HL-60 (cell line): ENCODE data around the gene TPBG.

Experiments
- GABPA ChIP-seq: IDR thresholded peaks from 2 replicates; pipeline ENCODE4 v1.6.1; 2012; ENCODE audit warnings: low read depth
- TF ChIP-seq, protein P1 (sequence below): IDR thresholded peaks from one replicate; pipeline ENCODE4 v1.5.1; 2011; ENCODE audit warnings: low read length, control low read depth, inconsistent platforms; ENCODE audit not compliant: insufficient read depth

DNA sequence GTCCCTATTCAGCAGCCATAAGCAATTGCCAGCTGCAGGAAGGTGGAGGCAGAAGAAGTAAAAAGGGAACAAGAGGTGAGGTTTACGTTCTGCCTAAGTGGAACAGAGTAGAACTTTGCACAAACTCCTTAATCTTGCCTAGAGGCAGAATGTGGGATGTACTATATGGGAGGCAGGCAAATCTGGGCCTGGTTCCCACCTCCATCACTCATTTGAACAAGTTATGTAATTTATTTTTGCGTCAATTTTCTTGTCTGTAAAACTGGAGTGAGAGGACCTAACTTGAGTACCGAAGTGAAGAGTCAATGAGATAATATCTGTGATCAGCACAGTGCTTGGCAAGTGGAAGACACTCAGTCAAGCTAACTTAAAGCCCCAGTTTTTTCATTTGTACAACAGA, 2.0 kb upstream of the TPBG start:
- TF ChIP-seq, protein P1, sequence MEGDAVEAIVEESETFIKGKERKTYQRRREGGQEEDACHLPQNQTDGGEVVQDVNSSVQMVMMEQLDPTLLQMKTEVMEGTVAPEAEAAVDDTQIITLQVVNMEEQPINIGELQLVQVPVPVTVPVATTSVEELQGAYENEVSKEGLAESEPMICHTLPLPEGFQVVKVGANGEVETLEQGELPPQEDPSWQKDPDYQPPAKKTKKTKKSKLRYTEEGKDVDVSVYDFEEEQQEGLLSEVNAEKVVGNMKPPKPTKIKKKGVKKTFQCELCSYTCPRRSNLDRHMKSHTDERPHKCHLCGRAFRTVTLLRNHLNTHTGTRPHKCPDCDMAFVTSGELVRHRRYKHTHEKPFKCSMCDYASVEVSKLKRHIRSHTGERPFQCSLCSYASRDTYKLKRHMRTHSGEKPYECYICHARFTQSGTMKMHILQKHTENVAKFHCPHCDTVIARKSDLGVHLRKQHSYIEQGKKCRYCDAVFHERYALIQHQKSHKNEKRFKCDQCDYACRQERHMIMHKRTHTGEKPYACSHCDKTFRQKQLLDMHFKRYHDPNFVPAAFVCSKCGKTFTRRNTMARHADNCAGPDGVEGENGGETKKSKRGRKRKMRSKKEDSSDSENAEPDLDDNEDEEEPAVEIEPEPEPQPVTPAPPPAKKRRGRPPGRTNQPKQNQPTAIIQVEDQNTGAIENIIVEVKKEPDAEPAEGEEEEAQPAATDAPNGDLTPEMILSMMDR, result no peak
- no peak for TF ChIP-seq GABPA
